ENCODE measurements around the gene RWDD1. TPM values are rescaled to one million over a fixed set of nuclear protein-coding genes. Genes with fewer than 3 reads are reported as not detected.

Gene RWDD1
- total and polyA plus RNA-seq, 2 donors = 67.0 to 90.6 TPM

DNA sequence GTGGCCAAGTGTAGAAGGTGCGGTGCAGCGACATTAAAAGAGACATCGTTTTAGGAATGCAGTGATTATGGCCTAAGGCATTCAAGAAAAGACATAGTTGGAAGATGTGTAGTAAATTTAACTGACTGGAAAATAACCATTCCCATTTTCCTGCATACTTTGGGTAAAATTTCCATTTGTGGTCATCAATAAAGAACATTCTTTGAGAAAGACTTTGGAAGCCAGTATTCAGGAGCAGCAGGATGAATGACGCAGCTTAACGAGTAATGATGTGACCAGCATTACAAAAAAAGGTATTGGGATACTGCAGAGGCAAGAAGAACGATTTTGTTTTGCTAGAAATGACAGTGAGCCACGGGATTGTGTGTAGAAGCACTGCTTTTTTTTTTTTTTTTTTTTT, 7.0 kb upstream of the RWDD1 start:
- DNase-seq (ENCODE audit: low read depth in 6 of 9, low spot score in 9 of 9) = no peak
- WGBS = 94% methylated on average over 7 of the region's 7 CpGs
- H3K4me3 ChIP-seq (ENCODE audit: low read length in 2 of 2) = no peak overlapping the region
- H3K4me1 ChIP-seq (ENCODE audit: control insufficient read depth in 2 of 2, insufficient read depth in 2 of 2, low read length in 2 of 2) = peaks cover 5% of the 10 kb centered on the region in 2 donors
- no peak overlapping the region for H3K27ac ChIP-seq (ENCODE audit: low read depth in 1 of 2, low read length in 1 of 2)
- peaks cover 0 to 18% of the 10 kb centered on the region in 2 donors for H3K27me3 ChIP-seq (ENCODE audit: control insufficient read depth in 2 of 2, insufficient read depth in 1 of 2, low read length in 1 of 2)
- no peaks in the 10 kb centered on the region for H3K36me3 ChIP-seq (ENCODE audit: control insufficient read depth in 2 of 2, insufficient read depth in 2 of 2, low read length in 1 of 2)
- H3K9me3 ChIP-seq (ENCODE audit: control insufficient read depth in 2 of 2, insufficient read depth in 1 of 2, low read length in 1 of 2) = no peaks in the 10 kb centered on the region

- Histone ChIP-seq H3K27me3 (ENCODE audit: control insufficient read depth in 2 of 2, insufficient read depth in 1 of 2, low read length in 1 of 2) (peaks cover 0 to 18% of the 10 kb centered on the region in 2 donors), H3K27ac (ENCODE audit: low read depth in 1 of 2, low read length in 1 of 2) (no peak overlapping the region), H3K9me3 (ENCODE audit: control insufficient read depth in 2 of 2, insufficient read depth in 1 of 2, low read length in 1 of 2) (no peaks in the 10 kb centered on the region), H3K4me3 (ENCODE audit: low read length in 2 of 2) (peak overlapping the region in 1 of 2 donors; percentile 36), H3K36me3 (ENCODE audit: control insufficient read depth in 2 of 2, insufficient read depth in 2 of 2, low read length in 1 of 2) (no peaks in the 10 kb centered on the region), H3K4me1 (ENCODE audit: control insufficient read depth in 2 of 2, insufficient read depth in 2 of 2, low read length in 2 of 2) (peaks cover 5% of the 10 kb centered on the region in 2 donors)
- 58% methylated on average over 42 of the region's 42 CpGs for WGBS
- peak in 1 of 9 donors; percentile 34 for DNase-seq (ENCODE audit: low read depth in 6 of 9, low spot score in 9 of 9)
Observed at GRCh38 chr6:116564921-116565872, 6.1 kb upstream of the RWDD1 start.

GRCh38 chr6:116568111-116568510, 3.2 kb upstream of the RWDD1 start:
- Histone ChIP-seq H3K9me3 (ENCODE audit: control insufficient read depth in 2 of 2, insufficient read depth in 1 of 2, low read length in 1 of 2) (no peaks in the 10 kb centered on the region), H3K27me3 (ENCODE audit: control insufficient read depth in 2 of 2, insufficient read depth in 1 of 2, low read length in 1 of 2) (peaks cover 0 to 18% of the 10 kb centered on the region in 2 donors), H3K4me3 (ENCODE audit: low read length in 2 of 2) (no peak overlapping the region), H3K4me1 (ENCODE audit: control insufficient read depth in 2 of 2, insufficient read depth in 2 of 2, low read length in 2 of 2) (peaks cover 10 to 15% of the 10 kb centered on the region in 2 donors), H3K36me3 (ENCODE audit: control insufficient read depth in 2 of 2, insufficient read depth in 2 of 2, low read length in 1 of 2) (no peaks in the 10 kb centered on the region), H3K27ac (ENCODE audit: low read depth in 1 of 2, low read length in 1 of 2) (no peak overlapping the region)
- DNase-seq (ENCODE audit: low read depth in 6 of 9, low spot score in 9 of 9) = no peak

- peaks cover 0 to 13% of the 10 kb centered on the region in 2 donors for H3K27me3 ChIP-seq (ENCODE audit: control insufficient read depth in 2 of 2, insufficient read depth in 1 of 2, low read length in 1 of 2)
- DNase-seq (ENCODE audit: low read depth in 6 of 9, low spot score in 9 of 9) = no peak
- no peak overlapping the region for H3K4me3 ChIP-seq (ENCODE audit: low read length in 2 of 2)
- WGBS = 70% methylated on average over 7 of the region's 7 CpGs
- H3K36me3 ChIP-seq (ENCODE audit: control insufficient read depth in 2 of 2, insufficient read depth in 2 of 2, low read length in 1 of 2) = peaks cover 0 to 3% of the 10 kb centered on the region in 2 donors
- H3K4me1 ChIP-seq (ENCODE audit: control insufficient read depth in 2 of 2, insufficient read depth in 2 of 2, low read length in 2 of 2) = peaks cover 10 to 15% of the 10 kb centered on the region in 2 donors
- no peaks in the 10 kb centered on the region for H3K9me3 ChIP-seq (ENCODE audit: control insufficient read depth in 2 of 2, insufficient read depth in 1 of 2, low read length in 1 of 2)
- H3K27ac ChIP-seq (ENCODE audit: low read depth in 1 of 2, low read length in 1 of 2) = no peak overlapping the region
Observed at GRCh38 chr6:116568821-116569755, 2.2 kb upstream of the RWDD1 start.

- H3K4me1 ChIP-seq (ENCODE audit: control insufficient read depth in 2 of 2, insufficient read depth in 2 of 2, low read length in 2 of 2) = peaks cover 5 to 9% of the 10 kb centered on the region in 2 donors
- WGBS = under 1% methylated on average over 12 of the region's 12 CpGs
- H3K27me3 ChIP-seq (ENCODE audit: control insufficient read depth in 2 of 2, insufficient read depth in 1 of 2, low read length in 1 of 2) = no peaks in the 10 kb centered on the region
- H3K4me3 ChIP-seq (ENCODE audit: low read length in 2 of 2) = peak overlapping the region; percentile 82 to 86
- H3K27ac ChIP-seq (ENCODE audit: low read depth in 1 of 2, low read length in 1 of 2) = peak overlapping the region; percentile 89 to 95
- peak in 1 of 9 donors; percentile 3 for DNase-seq (ENCODE audit: low read depth in 6 of 9, low spot score in 9 of 9)
- H3K36me3 ChIP-seq (ENCODE audit: control insufficient read depth in 2 of 2, insufficient read depth in 2 of 2, low read length in 1 of 2) = peaks cover 0 to 20% of the 10 kb centered on the region in 2 donors
- no peaks in the 10 kb centered on the region for H3K9me3 ChIP-seq (ENCODE audit: control insufficient read depth in 2 of 2, insufficient read depth in 1 of 2, low read length in 1 of 2)
Observed at GRCh38 chr6:116571683-116572000, 338 bp downstream of the RWDD1 start.

- Histone ChIP-seq H3K4me3 (ENCODE audit: low read length in 2 of 2) (peak overlapping the region; percentile 82 to 86), H3K27me3 (ENCODE audit: control insufficient read depth in 2 of 2, insufficient read depth in 1 of 2, low read length in 1 of 2) (no peaks in the 10 kb centered on the region), H3K27ac (ENCODE audit: low read depth in 1 of 2, low read length in 1 of 2) (peak overlapping the region in 1 of 2 donors; percentile 89), H3K4me1 (ENCODE audit: control insufficient read depth in 2 of 2, insufficient read depth in 2 of 2, low read length in 2 of 2) (peaks cover 5 to 9% of the 10 kb centered on the region in 2 donors), H3K9me3 (ENCODE audit: control insufficient read depth in 2 of 2, insufficient read depth in 1 of 2, low read length in 1 of 2) (no peaks in the 10 kb centered on the region), H3K36me3 (ENCODE audit: control insufficient read depth in 2 of 2, insufficient read depth in 2 of 2, low read length in 1 of 2) (peaks cover 0 to 25% of the 10 kb centered on the region in 2 donors)
- 8% methylated on average over 7 of the region's 7 CpGs for WGBS
- peak in 1 of 9 donors; percentile 32 for DNase-seq (ENCODE audit: low read depth in 6 of 9, low spot score in 9 of 9)
Observed at GRCh38 chr6:116572162-116572561, 858 bp downstream of the RWDD1 start.

DNA sequence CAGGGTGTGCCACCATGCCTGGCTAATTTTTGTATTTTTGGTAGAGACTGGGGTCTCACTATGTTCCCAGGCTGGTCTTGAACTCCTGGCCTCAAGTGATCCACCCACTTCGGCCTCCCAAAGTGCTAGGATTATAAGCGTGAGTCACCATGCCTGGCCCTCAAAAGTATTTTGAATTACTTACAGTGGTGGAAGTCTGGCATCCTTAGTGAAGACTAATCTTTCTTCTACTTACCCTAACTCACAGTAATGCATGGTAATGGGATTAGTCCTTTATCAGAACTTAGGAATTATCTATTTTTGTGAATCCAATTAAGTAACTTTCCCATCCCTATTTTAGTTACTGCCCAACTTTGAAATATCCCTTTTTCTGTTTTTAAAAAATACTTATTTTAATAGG, 3.9 kb downstream of the RWDD1 start:
- Histone ChIP-seq H3K4me1 (ENCODE audit: control insufficient read depth in 2 of 2, insufficient read depth in 2 of 2, low read length in 2 of 2) (peaks cover 5 to 9% of the 10 kb centered on the region in 2 donors), H3K27ac (ENCODE audit: low read depth in 1 of 2, low read length in 1 of 2) (no peak overlapping the region)
- 98% methylated on average over 2 of the region's 2 CpGs for WGBS

GRCh38 chr6:116577486-116577885, 6.2 kb downstream of the RWDD1 start:
- Histone ChIP-seq H3K4me3 (ENCODE audit: low read length in 2 of 2) (no peak overlapping the region), H3K27me3 (ENCODE audit: control insufficient read depth in 2 of 2, insufficient read depth in 1 of 2, low read length in 1 of 2) (no peaks in the 10 kb centered on the region), H3K36me3 (ENCODE audit: control insufficient read depth in 2 of 2, insufficient read depth in 2 of 2, low read length in 1 of 2) (peaks cover 0 to 38% of the 10 kb centered on the region in 2 donors), H3K4me1 (ENCODE audit: control insufficient read depth in 2 of 2, insufficient read depth in 2 of 2, low read length in 2 of 2) (peaks cover 3 to 5% of the 10 kb centered on the region in 2 donors), H3K27ac (ENCODE audit: low read depth in 1 of 2, low read length in 1 of 2) (no peak overlapping the region), H3K9me3 (ENCODE audit: control insufficient read depth in 2 of 2, insufficient read depth in 1 of 2, low read length in 1 of 2) (no peaks in the 10 kb centered on the region)
- no peak for DNase-seq (ENCODE audit: low read depth in 6 of 9, low spot score in 9 of 9)
- 96% methylated on average over 5 of the region's 5 CpGs for WGBS

More for the DNA sequence above, 3.9 kb downstream of the RWDD1 start:
- no peak overlapping the region for H3K4me3 ChIP-seq (ENCODE audit: low read length in 2 of 2)
- DNase-seq (ENCODE audit: low read depth in 6 of 9, low spot score in 9 of 9) = no peak
- no peaks in the 10 kb centered on the region for H3K9me3 ChIP-seq (ENCODE audit: control insufficient read depth in 2 of 2, insufficient read depth in 1 of 2, low read length in 1 of 2)
- H3K36me3 ChIP-seq (ENCODE audit: control insufficient read depth in 2 of 2, insufficient read depth in 2 of 2, low read length in 1 of 2) = peaks cover 0 to 38% of the 10 kb centered on the region in 2 donors
- no peaks in the 10 kb centered on the region for H3K27me3 ChIP-seq (ENCODE audit: control insufficient read depth in 2 of 2, insufficient read depth in 1 of 2, low read length in 1 of 2)

Measured in thymus (tissue), 11 donors.